Chondrocyte (in vitro differentiated cells): ENCODE results near the gene MYF6. TPM values are rescaled to one million over a fixed set of nuclear protein-coding genes. Genes with fewer than 3 reads are reported as not detected.

Source experiments
- DNase-seq: peaks from one replicate; pipeline ENCODE4 v3.0.0; 2021; ENCODE audit warnings: mixed read lengths, low spot score
- H3K27ac Mint-ChIP-seq: one replicate; pipeline ENCODE4 v1.8.0; 2021; ENCODE audit warnings: mild to moderate bottlenecking, moderate library complexity, mixed read lengths; ENCODE audit not compliant: unreplicated experiment
- H3K27me3 Mint-ChIP-seq: 2 replicates; pipeline ENCODE4 v1.8.0; 2021; ENCODE audit warnings: low read depth, mixed read lengths
- H3K36me3 Mint-ChIP-seq: 2 replicates; pipeline ENCODE4 v1.8.0; 2021; ENCODE audit warnings: low read depth, mixed read lengths
- H3K4me1 Mint-ChIP-seq: 2 replicates; pipeline ENCODE4 v1.8.0; 2021; ENCODE audit warnings: low read depth, mild to moderate bottlenecking, mixed read lengths
- H3K4me3 Mint-ChIP-seq: one replicate; pipeline ENCODE4 v1.8.0; 2021; ENCODE audit warnings: mild to moderate bottlenecking, moderate library complexity, mixed read lengths; ENCODE audit not compliant: unreplicated experiment
- H3K9me3 Mint-ChIP-seq: 2 replicates; pipeline ENCODE4 v1.8.0; 2021; ENCODE audit warnings: low read depth, mixed read lengths
- CTCF ChIP-seq: fragments of 200-600 bp; sonication (generic); IDR thresholded peaks from 2 replicates; pipeline ENCODE4 v1.5.0; 2021; ENCODE audit warnings: antibody characterized with exemption, mild to moderate bottlenecking, moderate library complexity
- total RNA-seq: library from RNA; stranded (reverse); gene quantifications from 3 replicates; pipeline ENCODE4 v1.2.1, GENCODE V29; 2021

MYF6 gene
- total RNA-seq, 1 donor from 2014 or later = not detected

- no peak for DNase-seq
- no peaks in the 10 kb centered on the region for H3K36me3 Mint-ChIP-seq
- H3K27me3 Mint-ChIP-seq = peaks cover 29% of the 10 kb centered on the region
- TF ChIP-seq CTCF = no peak
- H3K4me3 Mint-ChIP-seq = no peak overlapping the region
- H3K4me1 Mint-ChIP-seq = peaks cover 10% of the 10 kb centered on the region
- H3K9me3 Mint-ChIP-seq = no peaks in the 10 kb centered on the region
- no peak overlapping the region for H3K27ac Mint-ChIP-seq
Measured at GRCh38 chr12:80714846-80715245, 7.4 kb downstream of the MYF6 start.

GRCh38 chr12:80715713-80716249 is 8.3 kb downstream of the MYF6 start:
- Mint-ChIP-seq H3K27me3 (peaks cover 20% of the 10 kb centered on the region), H3K27ac (no peak overlapping the region)

GRCh38 chr12:80716696-80717469 is 9.4 kb downstream of the MYF6 start, which contains the start of gene MYF5:
TSS of gene MYF5 (plus strand) at chr12:80716912. CDS start at chr12:80717064, 152 bp downstream.
- no peak for TF ChIP-seq CTCF
- peak within 1 kb of the TSS; percentile 41 for H3K27ac Mint-ChIP-seq
- H3K9me3 Mint-ChIP-seq = no peaks in the 10 kb centered on the region
- peak; percentile 90 for DNase-seq
- no peaks in the 10 kb centered on the region for H3K36me3 Mint-ChIP-seq
- H3K4me3 Mint-ChIP-seq = no peak within 1 kb of the TSS
- H3K4me1 Mint-ChIP-seq = peaks cover 10% of the 10 kb centered on the region
- H3K27me3 Mint-ChIP-seq = peaks cover 20% of the 10 kb centered on the region

More at GRCh38 chr12:80715713-80716249, 8.3 kb downstream of the MYF6 start:
- H3K4me1 Mint-ChIP-seq = peaks cover 10% of the 10 kb centered on the region
- H3K4me3 Mint-ChIP-seq = no peak overlapping the region
- H3K9me3 Mint-ChIP-seq = no peaks in the 10 kb centered on the region
- no peak for DNase-seq
- no peak for TF ChIP-seq CTCF
- H3K36me3 Mint-ChIP-seq = no peaks in the 10 kb centered on the region

- Mint-ChIP-seq H3K27ac (no peak overlapping the region), H3K36me3 (no peaks in the 10 kb centered on the region), H3K4me3 (no peak overlapping the region), H3K27me3 (peaks cover 20% of the 10 kb centered on the region), H3K4me1 (peaks cover 10% of the 10 kb centered on the region), H3K9me3 (no peaks in the 10 kb centered on the region)
- DNase-seq = no peak
- no peak for TF ChIP-seq CTCF
Measured at GRCh38 chr12:80717856-80718255, 10.4 kb downstream of the MYF6 start.

GRCh38 chr12:80720516-80720915 is 13.1 kb downstream of the MYF6 start:
- no peaks in the 10 kb centered on the region for H3K9me3 Mint-ChIP-seq
- no peaks in the 10 kb centered on the region for H3K36me3 Mint-ChIP-seq
- TF ChIP-seq CTCF = no peak
- DNase-seq = no peak
- H3K4me1 Mint-ChIP-seq = no peaks in the 10 kb centered on the region
- H3K27me3 Mint-ChIP-seq = peaks cover 5% of the 10 kb centered on the region
- H3K27ac Mint-ChIP-seq = no peak overlapping the region
- no peak overlapping the region for H3K4me3 Mint-ChIP-seq
